ENCODE data around the gene MYO3A.

- TF ChIP-seq CTCF (IDR thresholded peaks at IDR 0.05) (no peak), POLR2A (IDR thresholded peaks at IDR 0.05) (no peak)
Measured at GRCh38 chr10:26085549-26085948, 151.5 kb downstream of the MYO3A start.

Data from esophagus squamous epithelium (tissue), 4 donors.